GOT3 (cell line): ENCODE measurements around the gene OR7A10.
"Not testable (repeated sequence)": the region's sequence is repeated elsewhere in the genome, so short reads cannot be mapped to it uniquely, and the experiment has no call there.

Experiments used
- DNase-seq: peaks from one replicate; lab custom pipeline; 2025; ENCODE audit warnings: mixed read lengths; lab: John Stamatoyannopoulos, UW

Gene OR7A10

GRCh38 chr19:14795078-14795721 is 53.5 kb downstream of the OR7A10 start:
- DNase-seq = no peak

GRCh38 chr19:14792250-14792649 is 56.5 kb downstream of the OR7A10 start:
- not testable (repeated sequence) for DNase-seq
